Measurements from ENCODE around the gene TUFT1. TPM values are rescaled to one million over a fixed set of nuclear protein-coding genes. Genes with fewer than 3 reads are reported as not detected.
A peak's percentile ranks its signal among the peaks of the same experiment; 100 is the strongest.

The TUFT1 gene
- total and polyA plus RNA-seq, 2 of the 8 experiments (the other 6 are each of a cell fraction or from before 2014, with no cell fraction given) = 7.3 to 10.4 TPM

GRCh38 chr1:151547119-151547899 is 7.2 kb downstream of the TUFT1 start:
- FAIRE-seq (peak; percentile 66), DNase-seq (ENCODE audit: low read depth in 1 of 2, low spot score in 2 of 2) (peak in 1 of 2 experiments; percentile 59)
- Histone ChIP-seq H4K20me1 (replicated peaks in 1 of 2; ENCODE audit: control insufficient read depth in 1 of 2, insufficient read depth in 2 of 2, low read length in 2 of 2) (no peaks in the 10 kb centered on the region), H2AK5ac (ENCODE audit: low read depth, low read length) (peak overlapping the region; percentile 24; the same call in 1 of the 2 replicates), H2AFZ (ENCODE audit: low read length) (no peak overlapping the region), H3K36me3 (ENCODE audit: control insufficient read depth in 2 of 4, insufficient read depth in 4 of 4, low read length in 3 of 4) (no peaks in the 10 kb centered on the region), H2BK120ac (replicated peaks; ENCODE audit: low read depth, low read length) (no peak overlapping the region), H3K4me1 (replicated peaks in 1 of 4; ENCODE audit: control insufficient read depth in 3 of 4, insufficient read depth in 4 of 4, low read length in 3 of 4) (peaks cover 5 to 14% (median 11%) of the 10 kb centered on the region in 4 experiments), H3K23me2 (ENCODE audit: low read depth, low read length) (no peaks in the 10 kb centered on the region), H3K4me2 (ENCODE audit: insufficient read depth in 1 of 2, low read depth in 2 of 2, low read length in 2 of 2) (peak overlapping the region; percentile 55 to 56), H4K8ac (ENCODE audit: extremely low read depth, insufficient read depth, low read length) (no peak overlapping the region; the same call in 1 of the 2 replicates), H2BK5ac (ENCODE audit: low read depth, low read length) (peak overlapping the region; percentile 92), H3K27me3 (replicated peaks in 1 of 4; ENCODE audit: control insufficient read depth in 3 of 4, extremely low read depth in 1 of 4, insufficient read depth in 3 of 4, low read length in 3 of 4) (no peaks in the 10 kb centered on the region), H3K9me3 (ENCODE audit: insufficient read depth in 2 of 2, low read depth in 1 of 2, low read length in 1 of 2) (no peaks in the 10 kb centered on the region), H4K5ac (ENCODE audit: insufficient read length, low read depth, low read length) (no peak overlapping the region), H3K4me3 (ENCODE audit: extremely low read depth in 1 of 4, insufficient read depth in 2 of 4, low read depth in 3 of 4, low read length in 4 of 4) (peak overlapping the region in 1 of 4 experiments; percentile 5; a peak in 1 of 8 replicates), H2BK20ac (ENCODE audit: low read length) (0 out of 2 replicates have a peak overlapping the region, but pooled peaks have one; percentile 7), H4K91ac (replicated peaks; ENCODE audit: insufficient read length, low read length) (no peak overlapping the region), H3K23ac (ENCODE audit: insufficient read length) (no peak overlapping the region), H3K4ac (replicated peaks; ENCODE audit: insufficient read length, low read depth, low read length) (no peak overlapping the region), H3K9ac (replicated peaks in 1 of 4; ENCODE audit: extremely low read depth in 1 of 4, low read depth in 3 of 4, low read length in 3 of 4) (peak overlapping the region in 1 of 4 experiments; percentile 40; a peak in 3 of 7 replicates), H3K56ac (replicated peaks; ENCODE audit: insufficient read length, low read depth, low read length) (no peak overlapping the region), H3K14ac (ENCODE audit: insufficient read length) (no peak overlapping the region), H3K18ac (ENCODE audit: extremely low read depth, low read length) (peak overlapping the region; percentile 4; the same call in 1 of the 2 replicates), H2BK15ac (ENCODE audit: low read length) (no peak overlapping the region; the same call in 1 of the 2 replicates), H3K79me1 (ENCODE audit: low read depth, low read length) (no peaks in the 10 kb centered on the region; the same call in 1 of the 2 replicates), H3K27ac (ENCODE audit: low read depth, low read length) (peak overlapping the region; percentile 65), H3K79me2 (ENCODE audit: control insufficient read depth in 1 of 2, insufficient read depth in 2 of 2, low read length in 2 of 2) (peaks cover 0 to 45% of the 10 kb centered on the region in 2 experiments; a peak in 2 of 4 replicates), H2BK12ac (ENCODE audit: low read depth, low read length) (peak overlapping the region; percentile 89)
- ChIA-PET POLR2A (ENCODE audit: partially characterized antibody) (interaction anchor here (1.4 to 4.0 kb wide), 2 partner anchors 7 to 37 kb away, joined by 3 to 46 read pairs; partner anchors contain the start of genes CGN and TUFT1), CTCF (ENCODE audit: partially characterized antibody) (no interaction called here)
- WGBS, 2 experiments (ENCODE audit: extremely low coverage in 1 of 2, insufficient coverage in 1 of 2, insufficient read length in 1 of 2, insufficient replicate concordance in 2 of 2, low coverage in 1 of 2, low lambda C conversion rate in 2 of 2, missing lambda C conversion rate in 1 of 2) = 52% methylated on average over 7 of the region's 7 CpGs; no CpG with 5 or more reads in 1 of the 2 experiments
- TF ChIP-seq EZH2 (IDR thresholded peaks at IDR 0.05; ENCODE audit: low read depth, low read length, severe bottlenecking) (no peak), TCF12 (IDR thresholded peaks at IDR 0.05; ENCODE audit: low read depth, low read length) (no peak), RFX5 (IDR thresholded peaks at IDR 0.05; ENCODE audit: borderline replicate concordance, low read depth, low read length) (no peak), SAP30 (IDR thresholded peaks at IDR 0.05; ENCODE audit: insufficient read depth, insufficient replicate concordance, low read length) (no peak), SRF (IDR thresholded peaks at IDR 0.05; ENCODE audit: low read depth, low read length) (no peak), POLR2A (IDR thresholded peaks at IDR 0.05; ENCODE audit: control extremely low read depth in 1 of 2, low read depth in 2 of 2, low read length in 2 of 2) (peak; percentile 31 to 59), KDM4A (IDR thresholded peaks at IDR 0.05; ENCODE audit: low read depth, low read length, severe bottlenecking) (no peak), POLR2AphosphoS5 (IDR thresholded peaks at IDR 0.05; ENCODE audit: low read depth, low read length) (peak; percentile 44; the same call in 1 of the 2 replicates), HDAC6 (IDR thresholded peaks at IDR 0.05; ENCODE audit: low read depth, low read length) (no peak), TBP (IDR thresholded peaks at IDR 0.05; ENCODE audit: low read depth, low read length) (no peak), USF2 (IDR thresholded peaks at IDR 0.05; ENCODE audit: low read length) (no peak)
